HepG2 (cell line): Measurements from ENCODE around the gene RBL1. TPM values are rescaled to one million over a fixed set of nuclear protein-coding genes. Genes with fewer than 3 reads are reported as not detected.

Experiments
- FOSL1 ChIP-seq: sonication (generic); formaldehyde crosslinking; IDR thresholded peaks from 2 replicates; pipeline ENCODE4 v1.9.0; 2021; ENCODE audit warnings: missing genetic modification reagents, borderline replicate concordance
- GATAD1 ChIP-seq: IDR thresholded peaks from 2 replicates; pipeline ENCODE4 v1.6.1; 2016; ENCODE audit warnings: missing genetic modification reagents, missing compliant biosample characterization
- HNF4A ChIP-seq: sonication (generic); formaldehyde crosslinking; IDR thresholded peaks from 2 replicates; pipeline ENCODE4 v1.4.0; 2020; ENCODE audit warnings: missing genetic modification reagents
- NR2C2 ChIP-seq: sonication (generic); formaldehyde crosslinking; IDR thresholded peaks from 2 replicates; pipeline ENCODE4 v1.4.0; 2020; ENCODE audit warnings: missing genetic modification reagents, mild to moderate bottlenecking, moderate library complexity, borderline replicate concordance
- SP1 ChIP-seq, 2 experiments: fragments of 450-650 bp in 1 of 2; sonication (generic) in 1 of 2; formaldehyde crosslinking in 1 of 2; IDR thresholded peaks; 2 replicates each; pipeline versions ENCODE4 v1.4.0 to v1.6.1; 2016 to 2020; ENCODE audit warnings: missing genetic modification reagents in 1 of 2
- SUZ12 ChIP-seq: fragments of 150-350 bp; IDR thresholded peaks from 2 replicates; pipeline ENCODE4 v1.6.1; 2014; ENCODE audit warnings: low read depth, low read length
- THYN1 ChIP-seq: sonication (generic); formaldehyde crosslinking; IDR thresholded peaks from 2 replicates; pipeline ENCODE4 v1.8.1; 2023; ENCODE audit warnings: low read depth, mild to moderate bottlenecking, moderate library complexity, missing genetic modification reagents, borderline replicate concordance
- ZNF263 ChIP-seq: sonication (generic); formaldehyde crosslinking; IDR thresholded peaks from 2 replicates; pipeline ENCODE4 v1.4.0; 2020; ENCODE audit warnings: missing genetic modification reagents
- ZNF335 ChIP-seq: sonication (generic); formaldehyde crosslinking; IDR thresholded peaks from 2 replicates; pipeline ENCODE4 v1.4.0; 2020; ENCODE audit warnings: missing genetic modification reagents
- ZNF350 ChIP-seq: sonication (generic); formaldehyde crosslinking; IDR thresholded peaks from 2 replicates; pipeline ENCODE4 v1.4.0; 2020; ENCODE audit warnings: mild to moderate bottlenecking, low read depth, missing genetic modification reagents, borderline replicate concordance
- ZNF484 ChIP-seq: sonication (generic); formaldehyde crosslinking; IDR thresholded peaks from 2 replicates; pipeline ENCODE4 v1.5.1; 2020; ENCODE audit warnings: mild to moderate bottlenecking, low read depth, missing genetic modification reagents, borderline replicate concordance
- ZNF619 ChIP-seq: sonication (generic); formaldehyde crosslinking; IDR thresholded peaks from 2 replicates; pipeline ENCODE4 v1.4.0; 2020; ENCODE audit warnings: mild to moderate bottlenecking, missing genetic modification reagents
- ZNF709 ChIP-seq: sonication (generic); formaldehyde crosslinking; IDR thresholded peaks from 2 replicates; pipeline ENCODE4 v1.5.0; 2020; ENCODE audit warnings: mild to moderate bottlenecking, missing genetic modification reagents
- ZNF773 ChIP-seq: sonication (generic); formaldehyde crosslinking; IDR thresholded peaks from 2 replicates; pipeline ENCODE4 v1.4.0; 2020; ENCODE audit warnings: missing genetic modification reagents, borderline replicate concordance
- ZSCAN21 ChIP-seq: sonication (generic); formaldehyde crosslinking; IDR thresholded peaks from 2 replicates; pipeline ENCODE4 v1.8.0; 2022; ENCODE audit warnings: mild to moderate bottlenecking, missing genetic modification reagents, moderate library complexity, borderline replicate concordance
- polyA plus RNA-seq, 8 experiments: library from polyadenylated mRNA; depleted of rRNA in 3 of 8; stranded (reverse) in 7 of 8; unstranded in 1 of 8; fragments of >200 nt; fragmentation: Illumina TruSeq in 4 of 8; extraction: Trizol in 4 of 8; gene quantifications; 2 replicates each; pipeline versions ENCODE4 v1.2.1 to v1.2.3, GENCODE V29; 2011 to 2016; ENCODE audit warnings: low read depth in 4 of 8, missing spikeins in 1 of 8, mixed read lengths in 1 of 8; ENCODE audit not compliant: insufficient read depth in 1 of 8
- total RNA-seq, 5 experiments: library from RNA; depleted of rRNA; stranded (reverse); fragments of >200 nt; fragmentation: Illumina TruSeq; extraction: Trizol; gene quantifications; 2 replicates each; pipeline ENCODE4 v1.2.3, GENCODE V29; 2016; ENCODE audit warnings: low read depth in 1 of 5
- TF ChIP-seq, protein P1 (sequence below): sonication (generic); formaldehyde crosslinking; IDR thresholded peaks from 2 replicates; pipeline ENCODE4 v1.5.1; 2020; ENCODE audit warnings: mild to moderate bottlenecking, missing genetic modification reagents, moderate library complexity
- TF ChIP-seq, protein P2 (sequence below): sonication (generic); formaldehyde crosslinking; conservative IDR thresholded peaks from 2 replicates; pipeline ENCODE4 v1.4.0; 2020; ENCODE audit warnings: mild to moderate bottlenecking, missing genetic modification reagents, moderate library complexity
- TF ChIP-seq, protein P3 (sequence below): sonication (generic); formaldehyde crosslinking; IDR thresholded peaks from 2 replicates; pipeline ENCODE4 v1.4.0; 2020; ENCODE audit warnings: missing genetic modification reagents

RBL1 gene
- total and polyA plus RNA-seq, 2 of the 13 experiments (the other 11 are each of a cell fraction or from before 2014, with no cell fraction given) = 6.0 to 27.5 TPM

DNA sequence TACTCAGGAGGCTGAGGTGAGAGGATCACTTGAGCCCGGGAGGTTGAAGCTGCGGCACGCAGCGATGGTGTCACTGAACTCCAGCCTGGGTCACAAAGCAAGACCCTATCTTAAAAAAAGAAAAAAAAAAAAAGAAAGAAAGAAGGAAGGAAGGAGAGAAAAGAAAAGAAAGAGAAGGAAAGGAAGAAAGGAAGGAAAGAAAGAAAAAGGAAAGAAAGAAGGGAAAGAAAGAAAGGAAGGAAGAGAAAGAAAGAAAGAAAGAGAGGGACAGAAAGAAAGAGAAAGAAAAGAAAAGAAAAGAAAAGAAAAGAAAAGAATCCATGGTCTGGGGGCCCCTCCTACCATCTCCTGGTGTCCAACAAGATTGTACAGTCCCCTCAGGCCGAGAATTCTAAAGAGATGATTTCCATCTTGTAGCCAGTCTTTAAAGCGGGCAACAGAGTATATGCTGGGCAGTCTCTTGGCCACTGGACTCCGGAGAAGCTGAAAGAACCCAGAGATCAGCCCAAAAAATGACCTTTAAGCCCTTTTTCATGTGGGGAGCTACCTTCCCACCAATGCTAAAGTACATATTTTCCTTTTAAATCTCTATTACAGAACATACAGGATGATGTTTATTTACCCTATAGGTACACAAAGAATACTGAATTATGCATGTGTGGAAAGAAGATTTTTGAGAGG is 23.7 kb upstream of the RBL1 start (continued):
- TF ChIP-seq SUZ12 = no peak
- no peak for TF ChIP-seq ZNF263 (CRISPR knock-in tag)
- peak; percentile 44 for TF ChIP-seq HNF4A (CRISPR knock-in tag)
- no peak for TF ChIP-seq SP1 (IDR thresholded peaks at IDR 0.05)
- no peak for TF ChIP-seq SP1 (CRISPR knock-in tag; IDR thresholded peaks at IDR 0.05)
- no peak for TF ChIP-seq GATAD1
- no peak for TF ChIP-seq ZNF335 (CRISPR knock-in tag)
- TF ChIP-seq THYN1 (CRISPR knock-in tag) = no peak
- TF ChIP-seq ZSCAN21 = no peak
- no peak for TF ChIP-seq ZNF619 (CRISPR knock-in tag)
- no peak for TF ChIP-seq ZNF484
- TF ChIP-seq ZNF773 (CRISPR knock-in tag) = no peak
- TF ChIP-seq ZNF709 (CRISPR knock-in tag) = no peak
- TF ChIP-seq, protein P1, sequence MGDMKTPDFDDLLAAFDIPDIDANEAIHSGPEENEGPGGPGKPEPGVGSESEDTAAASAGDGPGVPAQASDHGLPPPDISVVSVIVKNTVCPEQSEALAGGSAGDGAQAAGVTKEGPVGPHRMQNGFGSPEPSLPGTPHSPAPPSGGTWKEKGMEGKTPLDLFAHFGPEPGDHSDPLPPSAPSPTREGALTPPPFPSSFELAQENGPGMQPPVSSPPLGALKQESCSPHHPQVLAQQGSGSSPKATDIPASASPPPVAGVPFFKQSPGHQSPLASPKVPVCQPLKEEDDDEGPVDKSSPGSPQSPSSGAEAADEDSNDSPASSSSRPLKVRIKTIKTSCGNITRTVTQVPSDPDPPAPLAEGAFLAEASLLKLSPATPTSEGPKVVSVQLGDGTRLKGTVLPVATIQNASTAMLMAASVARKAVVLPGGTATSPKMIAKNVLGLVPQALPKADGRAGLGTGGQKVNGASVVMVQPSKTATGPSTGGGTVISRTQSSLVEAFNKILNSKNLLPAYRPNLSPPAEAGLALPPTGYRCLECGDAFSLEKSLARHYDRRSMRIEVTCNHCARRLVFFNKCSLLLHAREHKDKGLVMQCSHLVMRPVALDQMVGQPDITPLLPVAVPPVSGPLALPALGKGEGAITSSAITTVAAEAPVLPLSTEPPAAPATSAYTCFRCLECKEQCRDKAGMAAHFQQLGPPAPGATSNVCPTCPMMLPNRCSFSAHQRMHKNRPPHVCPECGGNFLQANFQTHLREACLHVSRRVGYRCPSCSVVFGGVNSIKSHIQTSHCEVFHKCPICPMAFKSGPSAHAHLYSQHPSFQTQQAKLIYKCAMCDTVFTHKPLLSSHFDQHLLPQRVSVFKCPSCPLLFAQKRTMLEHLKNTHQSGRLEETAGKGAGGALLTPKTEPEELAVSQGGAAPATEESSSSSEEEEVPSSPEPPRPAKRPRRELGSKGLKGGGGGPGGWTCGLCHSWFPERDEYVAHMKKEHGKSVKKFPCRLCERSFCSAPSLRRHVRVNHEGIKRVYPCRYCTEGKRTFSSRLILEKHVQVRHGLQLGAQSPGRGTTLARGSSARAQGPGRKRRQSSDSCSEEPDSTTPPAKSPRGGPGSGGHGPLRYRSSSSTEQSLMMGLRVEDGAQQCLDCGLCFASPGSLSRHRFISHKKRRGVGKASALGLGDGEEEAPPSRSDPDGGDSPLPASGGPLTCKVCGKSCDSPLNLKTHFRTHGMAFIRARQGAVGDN (CRISPR knock-in tag) = no peak
- TF ChIP-seq ZNF350 (CRISPR knock-in tag) = no peak
- TF ChIP-seq, protein P2, sequence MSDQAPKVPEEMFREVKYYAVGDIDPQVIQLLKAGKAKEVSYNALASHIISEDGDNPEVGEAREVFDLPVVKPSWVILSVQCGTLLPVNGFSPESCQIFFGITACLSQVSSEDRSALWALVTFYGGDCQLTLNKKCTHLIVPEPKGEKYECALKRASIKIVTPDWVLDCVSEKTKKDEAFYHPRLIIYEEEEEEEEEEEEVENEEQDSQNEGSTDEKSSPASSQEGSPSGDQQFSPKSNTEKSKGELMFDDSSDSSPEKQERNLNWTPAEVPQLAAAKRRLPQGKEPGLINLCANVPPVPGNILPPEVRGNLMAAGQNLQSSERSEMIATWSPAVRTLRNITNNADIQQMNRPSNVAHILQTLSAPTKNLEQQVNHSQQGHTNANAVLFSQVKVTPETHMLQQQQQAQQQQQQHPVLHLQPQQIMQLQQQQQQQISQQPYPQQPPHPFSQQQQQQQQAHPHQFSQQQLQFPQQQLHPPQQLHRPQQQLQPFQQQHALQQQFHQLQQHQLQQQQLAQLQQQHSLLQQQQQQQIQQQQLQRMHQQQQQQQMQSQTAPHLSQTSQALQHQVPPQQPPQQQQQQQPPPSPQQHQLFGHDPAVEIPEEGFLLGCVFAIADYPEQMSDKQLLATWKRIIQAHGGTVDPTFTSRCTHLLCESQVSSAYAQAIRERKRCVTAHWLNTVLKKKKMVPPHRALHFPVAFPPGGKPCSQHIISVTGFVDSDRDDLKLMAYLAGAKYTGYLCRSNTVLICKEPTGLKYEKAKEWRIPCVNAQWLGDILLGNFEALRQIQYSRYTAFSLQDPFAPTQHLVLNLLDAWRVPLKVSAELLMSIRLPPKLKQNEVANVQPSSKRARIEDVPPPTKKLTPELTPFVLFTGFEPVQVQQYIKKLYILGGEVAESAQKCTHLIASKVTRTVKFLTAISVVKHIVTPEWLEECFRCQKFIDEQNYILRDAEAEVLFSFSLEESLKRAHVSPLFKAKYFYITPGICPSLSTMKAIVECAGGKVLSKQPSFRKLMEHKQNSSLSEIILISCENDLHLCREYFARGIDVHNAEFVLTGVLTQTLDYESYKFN (CRISPR knock-in tag) = 0 out of 2 replicates have a peak, but pooled peaks have one; percentile 14
- TF ChIP-seq NR2C2 (CRISPR knock-in tag) = no peak
- TF ChIP-seq, protein P3, sequence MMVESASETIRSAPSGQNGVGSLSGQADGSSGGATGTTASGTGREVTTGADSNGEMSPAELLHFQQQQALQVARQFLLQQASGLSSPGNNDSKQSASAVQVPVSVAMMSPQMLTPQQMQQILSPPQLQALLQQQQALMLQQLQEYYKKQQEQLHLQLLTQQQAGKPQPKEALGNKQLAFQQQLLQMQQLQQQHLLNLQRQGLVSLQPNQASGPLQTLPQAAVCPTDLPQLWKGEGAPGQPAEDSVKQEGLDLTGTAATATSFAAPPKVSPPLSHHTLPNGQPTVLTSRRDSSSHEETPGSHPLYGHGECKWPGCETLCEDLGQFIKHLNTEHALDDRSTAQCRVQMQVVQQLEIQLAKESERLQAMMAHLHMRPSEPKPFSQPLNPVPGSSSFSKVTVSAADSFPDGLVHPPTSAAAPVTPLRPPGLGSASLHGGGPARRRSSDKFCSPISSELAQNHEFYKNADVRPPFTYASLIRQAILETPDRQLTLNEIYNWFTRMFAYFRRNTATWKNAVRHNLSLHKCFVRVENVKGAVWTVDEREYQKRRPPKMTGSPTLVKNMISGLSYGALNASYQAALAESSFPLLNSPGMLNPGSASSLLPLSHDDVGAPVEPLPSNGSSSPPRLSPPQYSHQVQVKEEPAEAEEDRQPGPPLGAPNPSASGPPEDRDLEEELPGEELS (CRISPR knock-in tag) = no peak
- TF ChIP-seq FOSL1 (CRISPR knock-in tag) = no peak
